Retinal pigment epithelial cell (primary cell): ENCODE data around the gene SIAH2.

Experiments
- DNase-seq: peaks from one replicate; pipeline ENCODE4 v3.0.0-alpha.2; 2010; ENCODE audit warnings: low read depth
- H3K4me3 ChIP-seq: 2 replicates; pipeline ENCODE4 v1.5.1; 2011; ENCODE audit warnings: mild to moderate bottlenecking, low read length, control low read depth, moderate library complexity
- TF ChIP-seq, protein P1 (sequence below): conservative IDR thresholded peaks from 2 replicates; pipeline ENCODE4 v1.5.1; 2011; ENCODE audit warnings: low read depth, low read length, control low read depth, inconsistent platforms

SIAH2 gene

DNA sequence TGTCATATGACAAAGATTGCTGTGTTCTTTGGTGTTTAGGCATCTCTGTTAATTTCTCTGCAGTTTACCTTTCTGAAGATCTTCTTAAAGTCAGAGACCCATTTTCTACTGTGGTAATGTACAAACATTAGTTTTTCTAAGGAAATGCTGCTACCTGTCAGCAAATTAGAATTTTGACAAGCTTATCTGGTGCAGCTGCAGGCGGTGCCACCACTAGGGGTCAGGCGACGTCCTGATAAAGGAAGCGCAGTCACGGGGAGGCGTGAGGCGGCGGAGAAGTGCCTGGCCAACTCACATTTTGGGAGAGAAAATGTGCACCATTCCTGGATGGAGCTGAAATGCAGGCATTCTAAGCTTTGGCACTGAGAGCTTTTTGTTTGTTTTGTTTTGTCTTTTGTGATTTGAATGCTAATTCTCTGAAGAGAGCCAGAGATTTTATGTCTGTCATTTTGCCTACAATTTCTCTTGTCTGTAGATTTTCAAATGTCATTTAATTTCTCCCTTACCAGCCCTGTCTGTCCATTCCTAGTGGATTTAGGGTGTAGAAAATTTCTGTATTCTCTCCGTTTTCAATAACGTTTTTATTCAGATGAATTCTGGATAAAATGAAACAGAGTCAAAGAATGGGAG is 24.9 kb upstream of the SIAH2 start:
- TF ChIP-seq, protein P1, sequence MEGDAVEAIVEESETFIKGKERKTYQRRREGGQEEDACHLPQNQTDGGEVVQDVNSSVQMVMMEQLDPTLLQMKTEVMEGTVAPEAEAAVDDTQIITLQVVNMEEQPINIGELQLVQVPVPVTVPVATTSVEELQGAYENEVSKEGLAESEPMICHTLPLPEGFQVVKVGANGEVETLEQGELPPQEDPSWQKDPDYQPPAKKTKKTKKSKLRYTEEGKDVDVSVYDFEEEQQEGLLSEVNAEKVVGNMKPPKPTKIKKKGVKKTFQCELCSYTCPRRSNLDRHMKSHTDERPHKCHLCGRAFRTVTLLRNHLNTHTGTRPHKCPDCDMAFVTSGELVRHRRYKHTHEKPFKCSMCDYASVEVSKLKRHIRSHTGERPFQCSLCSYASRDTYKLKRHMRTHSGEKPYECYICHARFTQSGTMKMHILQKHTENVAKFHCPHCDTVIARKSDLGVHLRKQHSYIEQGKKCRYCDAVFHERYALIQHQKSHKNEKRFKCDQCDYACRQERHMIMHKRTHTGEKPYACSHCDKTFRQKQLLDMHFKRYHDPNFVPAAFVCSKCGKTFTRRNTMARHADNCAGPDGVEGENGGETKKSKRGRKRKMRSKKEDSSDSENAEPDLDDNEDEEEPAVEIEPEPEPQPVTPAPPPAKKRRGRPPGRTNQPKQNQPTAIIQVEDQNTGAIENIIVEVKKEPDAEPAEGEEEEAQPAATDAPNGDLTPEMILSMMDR: peak; percentile 97
- no peak overlapping the region for H3K4me3 ChIP-seq
- no peak for DNase-seq

DNA sequence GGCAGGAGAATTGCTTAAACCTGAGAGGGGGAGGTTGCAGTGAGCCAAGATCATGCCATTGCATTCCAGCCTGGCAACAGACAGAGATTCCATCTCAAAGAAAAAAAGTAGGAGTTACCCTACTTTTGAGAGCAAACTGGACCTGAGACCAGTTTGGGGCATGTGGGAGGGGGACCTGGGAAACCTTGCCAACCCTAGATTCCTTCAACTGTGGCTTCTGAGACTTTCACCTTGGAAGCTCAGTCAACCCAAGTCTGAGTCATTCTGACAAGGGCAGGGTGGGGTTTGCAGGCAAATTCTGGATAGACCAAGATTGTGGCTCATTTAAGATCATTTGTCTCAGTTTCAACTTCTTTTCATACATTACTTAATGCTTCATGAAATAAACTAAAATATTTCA is 23.8 kb upstream of the SIAH2 start:
- H3K4me3 ChIP-seq: no peak overlapping the region
- TF ChIP-seq, protein P1: no peak
- no peak for DNase-seq

DNA sequence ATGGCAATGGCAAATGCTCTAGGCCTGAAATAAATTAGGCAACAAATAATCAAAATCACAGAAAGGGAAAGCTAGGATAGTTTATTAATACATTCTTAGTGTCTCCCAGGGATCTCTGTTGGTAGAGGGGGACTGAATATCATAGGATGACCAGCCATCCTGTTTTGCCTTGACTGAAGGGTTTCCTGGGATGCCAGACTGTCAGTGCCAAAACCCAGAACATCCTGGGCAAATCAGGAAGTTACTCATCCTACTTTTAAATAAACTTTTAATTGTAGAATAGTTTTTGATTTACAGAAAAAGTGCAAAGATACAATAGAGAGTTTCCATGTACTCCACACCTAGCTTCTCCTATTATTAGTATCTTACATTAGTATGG is 21.8 kb upstream of the SIAH2 start:
- no peak for DNase-seq
- no peak overlapping the region for H3K4me3 ChIP-seq
- TF ChIP-seq, protein P1: no peak

DNA sequence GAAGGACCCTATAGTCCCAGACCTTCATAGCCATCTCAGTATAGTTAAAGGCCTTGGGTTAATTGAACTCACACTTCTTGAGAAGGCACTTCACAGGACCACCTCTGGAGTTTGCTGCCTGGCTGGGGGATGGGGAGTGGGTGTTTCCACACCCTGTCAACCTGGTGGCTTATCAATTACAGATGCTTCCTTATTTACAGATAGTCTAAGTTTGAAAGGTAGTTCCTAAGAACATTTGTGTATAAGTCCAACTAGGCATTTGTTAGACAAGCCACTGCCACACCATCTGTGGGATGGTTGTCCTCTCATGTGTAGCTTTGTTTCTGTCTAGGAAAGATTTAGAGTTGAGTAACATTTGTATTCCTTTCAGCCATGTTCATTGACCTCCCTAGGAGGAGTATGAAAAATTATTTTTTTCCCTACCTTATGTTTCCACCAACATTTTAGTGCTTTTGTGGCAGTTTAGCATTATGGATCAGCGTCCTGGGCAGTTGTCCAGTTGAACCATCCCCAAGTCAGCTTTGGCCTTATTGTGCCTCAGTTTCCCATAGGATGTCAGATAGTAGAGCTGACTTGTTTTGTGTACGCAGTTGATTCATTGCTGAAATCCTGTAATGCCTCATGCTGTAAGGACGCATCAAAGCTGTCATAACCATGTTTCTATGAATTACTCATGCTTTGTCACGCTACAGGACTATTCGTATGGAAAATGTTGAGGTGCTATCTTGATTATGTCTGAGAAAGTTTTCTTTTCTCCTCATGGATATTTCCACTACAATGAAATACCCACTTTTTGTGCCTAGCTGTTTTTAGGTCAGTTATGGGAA is 21.2 kb upstream of the SIAH2 start:
- DNase-seq: no peak
- TF ChIP-seq, protein P1: no peak

DNA sequence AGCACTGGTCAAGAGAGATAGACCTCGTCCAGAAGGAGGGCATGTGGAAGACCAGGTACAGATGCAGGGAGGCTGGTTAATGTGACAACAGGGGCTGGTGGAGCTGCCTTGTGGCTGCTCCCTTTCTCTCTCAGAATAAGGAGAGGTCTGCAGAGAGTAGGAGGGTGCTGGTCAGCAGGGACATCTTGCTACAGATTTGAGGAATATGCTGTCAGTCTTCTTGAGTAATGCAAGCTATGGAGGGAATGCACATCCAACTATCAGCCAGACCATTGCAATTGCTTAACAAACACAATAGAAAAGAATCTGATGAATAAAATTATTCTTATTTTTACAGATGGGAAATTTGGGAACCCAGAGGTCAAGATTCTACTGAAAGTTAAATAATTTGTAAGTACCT is 20.3 kb upstream of the SIAH2 start:
- TF ChIP-seq, protein P1: no peak

More for the DNA sequence above, 21.2 kb upstream of the SIAH2 start:
- H3K4me3 ChIP-seq: no peak overlapping the region

DNA sequence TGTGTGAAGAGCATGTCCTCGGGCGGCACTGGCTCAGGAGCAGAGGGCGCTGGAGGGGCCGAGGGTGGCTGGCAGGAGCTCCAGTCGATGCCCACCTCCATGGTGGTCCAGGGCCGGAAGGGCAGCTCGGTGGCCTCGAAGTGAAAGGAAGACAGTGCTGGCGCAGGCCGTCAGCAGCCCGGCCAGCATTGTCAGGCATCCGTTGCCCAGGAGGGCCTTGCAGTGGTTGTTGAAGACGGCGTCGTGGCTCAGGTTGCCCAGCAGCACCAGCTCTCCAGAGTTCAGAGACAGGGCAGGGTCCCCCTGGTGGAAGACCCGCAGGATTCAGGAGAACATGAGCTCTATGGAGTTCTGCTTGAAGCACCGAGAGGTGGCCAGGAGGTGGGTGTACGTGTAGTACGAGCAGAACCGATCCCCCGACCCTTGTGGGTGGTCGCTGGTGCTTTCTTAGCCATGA is 16.5 kb upstream of the SIAH2 start:
- DNase-seq: no peak
- H3K4me3 ChIP-seq: no peak overlapping the region
- TF ChIP-seq, protein P1: no peak

More for the DNA sequence above, 20.3 kb upstream of the SIAH2 start:
- no peak overlapping the region for H3K4me3 ChIP-seq
- no peak for DNase-seq
